Measurements from ENCODE around the gene SCAPER. TPM values are rescaled to one million over a fixed set of nuclear protein-coding genes. Genes with fewer than 3 reads are reported as not detected.
"Not testable (repeated sequence)": the region's sequence is repeated elsewhere in the genome, so short reads cannot be mapped to it uniquely, and the experiment has no call there.

Gene SCAPER
- polyA plus RNA-seq, 1 donor from 2014 or later, result 77.1 TPM

DNA sequence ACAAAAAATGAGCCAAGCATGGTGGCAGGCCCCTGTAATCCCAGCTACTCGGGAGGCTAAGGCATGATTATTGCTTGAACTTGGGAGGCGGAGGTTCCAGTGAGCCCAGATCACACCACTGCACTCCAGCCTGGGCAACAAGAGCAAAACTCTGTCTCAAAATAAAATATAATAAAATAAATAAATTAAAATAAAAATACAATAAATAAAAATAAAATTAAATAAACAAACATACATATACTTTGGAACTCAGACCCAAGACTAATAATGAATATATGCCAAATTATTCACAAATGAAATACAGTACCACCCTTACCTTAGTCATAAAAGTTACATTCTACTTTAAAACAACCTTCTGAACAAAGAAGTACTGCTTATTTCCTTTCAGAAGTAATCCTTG lies 81.8 kb downstream of the SCAPER start:
- Histone ChIP-seq H3K27me3 (ENCODE audit: insufficient read depth, low read depth, low read length) (no peaks in the 10 kb centered on the region), H3F3A (ENCODE audit: insufficient read depth, low read length, poor library complexity, severe bottlenecking) (no peaks in the 10 kb centered on the region), H3K27ac (ENCODE audit: low read length) (no peak overlapping the region), H3K9me3 (ENCODE audit: low read length) (no peaks in the 10 kb centered on the region), H3K79me2 (replicated peaks; ENCODE audit: insufficient read depth, low read length) (no peaks in the 10 kb centered on the region), H2AFZ (ENCODE audit: low read depth, low read length) (no peak overlapping the region), H3K9me2 (ENCODE audit: insufficient read depth, low read length) (no peaks in the 10 kb centered on the region), H3K36me3 (ENCODE audit: insufficient read depth, low read length) (no peaks in the 10 kb centered on the region), H3K4me3 (ENCODE audit: low read length) (no peak overlapping the region), H4K20me1 (ENCODE audit: insufficient read depth) (no peaks in the 10 kb centered on the region), H3K9ac (ENCODE audit: low read length) (no peak overlapping the region), H3K4me2 (ENCODE audit: low read length) (no peak overlapping the region)
- TF ChIP-seq CTCF (IDR thresholded peaks at IDR 0.05; ENCODE audit: poor library complexity, severe bottlenecking) (no peak), TAF1 (IDR thresholded peaks at IDR 0.05; ENCODE audit: low read depth) (no peak)

- not testable (repeated sequence) for H3K9me3 ChIP-seq (ENCODE audit: low read length); H3K9me2 ChIP-seq (ENCODE audit: insufficient read depth, low read length); H3K27ac ChIP-seq (ENCODE audit: low read length); H3K79me2 ChIP-seq (replicated peaks; ENCODE audit: insufficient read depth, low read length); H3K36me3 ChIP-seq (ENCODE audit: insufficient read depth, low read length); H3K4me3 ChIP-seq (ENCODE audit: low read length); H2AFZ ChIP-seq (ENCODE audit: low read depth, low read length); H4K20me1 ChIP-seq (ENCODE audit: insufficient read depth); H3K4me2 ChIP-seq (ENCODE audit: low read length); H3K27me3 ChIP-seq (ENCODE audit: insufficient read depth, low read depth, low read length); H3K9ac ChIP-seq (ENCODE audit: low read length); H3F3A ChIP-seq (ENCODE audit: insufficient read depth, low read length, poor library complexity, severe bottlenecking)
These were observed 86.2 kb downstream of the SCAPER start for GRCh38 chr15:76818926-76819325.

DNA sequence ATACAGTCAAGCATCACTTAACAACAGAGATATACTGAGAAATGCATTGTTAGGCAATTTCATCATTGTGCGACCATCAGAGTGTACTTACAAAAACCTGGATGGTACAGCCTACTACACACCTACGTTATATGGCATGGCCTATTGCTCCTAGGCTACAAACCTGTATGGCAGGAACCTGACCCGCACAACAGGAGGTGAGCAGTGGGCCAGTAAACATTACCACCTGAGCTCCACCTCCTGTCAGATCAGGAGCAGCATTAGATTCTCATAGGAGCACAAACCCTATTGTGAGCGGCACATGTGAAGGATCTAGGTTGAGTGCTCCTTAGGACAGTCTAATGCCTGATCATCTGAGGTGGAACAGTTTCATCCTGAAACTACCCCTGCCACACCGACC lies 89.7 kb downstream of the SCAPER start:
- TF ChIP-seq POLR2AphosphoS5 (IDR thresholded peaks at IDR 0.05) (no peak), CTCF (IDR thresholded peaks at IDR 0.05; ENCODE audit: poor library complexity, severe bottlenecking) (no peak), TAF1 (IDR thresholded peaks at IDR 0.05; ENCODE audit: low read depth) (no peak), REST (IDR thresholded peaks at IDR 0.05; ENCODE audit: borderline replicate concordance) (no peak), MXI1 (conservative IDR thresholded peaks at IDR 0.05; ENCODE audit: poor library complexity, severe bottlenecking) (no peak), SMC3 (conservative IDR thresholded peaks at IDR 0.05; ENCODE audit: poor library complexity) (no peak), RAD21 (conservative IDR thresholded peaks at IDR 0.05) (no peak), EP300 (conservative IDR thresholded peaks at IDR 0.05; ENCODE audit: poor library complexity, severe bottlenecking) (no peak), EZH2 (IDR thresholded peaks at IDR 0.05; ENCODE audit: borderline replicate concordance, insufficient read depth, low read length, poor library complexity, severe bottlenecking) (no peak)

More for the DNA sequence above, 89.7 kb downstream of the SCAPER start:
- Histone ChIP-seq H3K9me2 (ENCODE audit: insufficient read depth, low read length) (no peaks in the 10 kb centered on the region), H3K79me2 (replicated peaks; ENCODE audit: insufficient read depth, low read length) (no peaks in the 10 kb centered on the region), H3K36me3 (ENCODE audit: insufficient read depth, low read length) (no peaks in the 10 kb centered on the region), H3K4me3 (ENCODE audit: low read length) (no peak overlapping the region), H2AFZ (ENCODE audit: low read depth, low read length) (no peak overlapping the region), H3K27ac (ENCODE audit: low read length) (no peak overlapping the region), H4K20me1 (ENCODE audit: insufficient read depth) (no peaks in the 10 kb centered on the region), H3K9me3 (ENCODE audit: low read length) (no peaks in the 10 kb centered on the region), H3F3A (ENCODE audit: insufficient read depth, low read length, poor library complexity, severe bottlenecking) (no peaks in the 10 kb centered on the region), H3K27me3 (ENCODE audit: insufficient read depth, low read depth, low read length) (no peaks in the 10 kb centered on the region), H3K4me2 (ENCODE audit: low read length) (no peak overlapping the region), H3K9ac (ENCODE audit: low read length) (no peak overlapping the region)
